H54 (cell line): ENCODE measurements around the gene SF3B3.
"Not testable (repeated sequence)": the region's sequence is repeated elsewhere in the genome, so short reads cannot be mapped to it uniquely, and the experiment has no call there.

Experiments used
- DNase-seq: peaks from one replicate; pipeline ENCODE4 v3.0.0; 2011; ENCODE audit warnings: low spot score, mixed read lengths; ENCODE audit not compliant: insufficient read length
- FAIRE-seq: peaks from 3 replicates; lab custom pipeline; 2011; peaks lifted over from hg19 to GRCh38; lab: Jason Lieb, UNC
- POLR2A ChIP-seq: IDR thresholded peaks from 2 replicates; pipeline ENCODE4 v1.6.1; 2011; ENCODE audit warnings: low read depth, mild to moderate bottlenecking, low read length

SF3B3 gene

DNA sequence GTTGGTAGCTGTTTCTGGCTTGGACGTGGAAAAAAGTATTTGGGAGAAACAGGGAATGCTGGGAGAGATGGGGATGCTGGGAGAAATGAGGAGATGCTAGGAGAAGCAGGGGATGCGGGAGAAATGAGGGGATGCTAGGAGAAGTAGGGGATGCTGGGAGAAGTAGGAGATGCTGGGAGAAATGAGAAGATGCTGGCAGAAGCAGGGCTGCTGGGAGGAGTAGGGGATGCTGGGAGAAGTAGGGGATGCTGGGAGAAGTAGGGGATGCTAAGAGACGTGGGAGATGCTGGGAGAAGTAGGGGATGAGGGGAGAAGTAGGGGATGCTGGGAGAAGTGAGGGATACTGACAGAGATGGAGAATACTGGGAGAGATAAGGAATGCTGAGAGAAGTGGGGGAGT lies 77.1 kb downstream of the SF3B3 start:
- no peak for TF ChIP-seq POLR2A
- FAIRE-seq (no peak), DNase-seq (no peak)

- no peak for DNase-seq
- TF ChIP-seq POLR2A, result no peak
- FAIRE-seq, result no peak
These were observed 78.3 kb downstream of the SF3B3 start for GRCh38 chr16:70601576-70602575.

DNA sequence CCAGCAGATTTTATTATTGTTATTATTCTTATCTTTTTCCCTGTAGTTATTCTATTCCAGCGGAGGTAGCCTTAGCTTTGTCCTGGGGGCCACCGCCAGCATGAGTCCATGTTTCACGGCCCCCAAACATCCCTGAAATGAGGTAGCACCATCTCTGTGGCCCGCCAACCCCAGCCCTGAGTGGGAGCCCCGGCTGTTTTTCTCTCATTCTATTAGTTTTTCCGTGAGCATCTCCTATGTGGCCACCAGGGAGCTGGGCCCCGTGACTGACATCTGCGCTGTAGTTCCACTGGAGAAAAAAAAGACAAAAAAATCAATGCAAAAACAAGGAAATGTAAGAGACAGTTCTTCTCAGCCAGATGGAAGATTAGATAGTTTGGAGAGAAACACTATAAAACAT lies 79.2 kb downstream of the SF3B3 start:
- FAIRE-seq (no peak), DNase-seq (no peak)
- no peak for TF ChIP-seq POLR2A

- DNase-seq, result no peak
- no peak for FAIRE-seq
- no peak for TF ChIP-seq POLR2A
These were observed 81.0 kb downstream of the SF3B3 start for GRCh38 chr16:70604407-70605282.

DNA sequence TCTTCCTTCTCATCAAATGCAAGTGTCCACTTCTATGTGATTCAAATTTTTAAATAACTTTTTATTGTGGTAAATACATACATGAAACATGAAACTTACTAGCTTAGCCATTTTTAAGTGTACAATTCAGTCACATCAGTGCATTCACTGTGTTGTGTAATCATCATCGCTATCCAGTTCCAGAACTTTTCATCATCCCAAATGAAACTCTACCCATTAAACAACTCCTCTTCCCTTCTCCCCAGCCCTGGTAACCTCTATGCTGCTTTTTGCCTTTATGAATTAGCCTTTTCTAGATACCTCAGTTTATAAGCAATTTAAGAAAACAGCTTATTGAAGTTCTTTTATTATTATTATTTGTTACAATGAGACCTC lies 81.7 kb downstream of the SF3B3 start:
- FAIRE-seq (no peak), DNase-seq (no peak)
- TF ChIP-seq POLR2A, result no peak

DNA sequence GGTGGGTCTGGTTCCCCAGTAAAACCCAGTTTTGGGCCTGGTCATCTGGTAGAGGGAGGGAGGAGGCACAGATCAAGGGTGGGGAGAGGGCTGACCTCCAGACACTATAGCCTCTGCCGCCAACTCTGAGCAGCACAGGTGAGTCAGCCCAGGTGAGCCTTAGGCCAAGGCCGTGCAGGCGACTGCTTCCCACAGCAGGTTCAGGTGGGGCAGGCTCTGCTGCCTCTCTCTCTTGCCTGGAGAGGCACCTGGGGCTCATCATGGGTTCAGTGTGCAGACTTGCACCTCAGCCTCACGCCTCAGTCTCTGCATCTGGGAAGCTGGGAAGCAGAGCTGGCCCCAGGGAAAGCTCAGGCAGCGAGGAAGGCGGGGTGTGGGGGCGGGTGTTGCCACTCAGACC lies 84.9 kb downstream of the SF3B3 start:
- FAIRE-seq (no peak), DNase-seq (no peak)
- TF ChIP-seq POLR2A, result no peak

GRCh38 chr16:70610273-70611223 lies 86.9 kb downstream of the SF3B3 start:
- no peak for FAIRE-seq
- no peak for DNase-seq
- no peak for TF ChIP-seq POLR2A

DNA sequence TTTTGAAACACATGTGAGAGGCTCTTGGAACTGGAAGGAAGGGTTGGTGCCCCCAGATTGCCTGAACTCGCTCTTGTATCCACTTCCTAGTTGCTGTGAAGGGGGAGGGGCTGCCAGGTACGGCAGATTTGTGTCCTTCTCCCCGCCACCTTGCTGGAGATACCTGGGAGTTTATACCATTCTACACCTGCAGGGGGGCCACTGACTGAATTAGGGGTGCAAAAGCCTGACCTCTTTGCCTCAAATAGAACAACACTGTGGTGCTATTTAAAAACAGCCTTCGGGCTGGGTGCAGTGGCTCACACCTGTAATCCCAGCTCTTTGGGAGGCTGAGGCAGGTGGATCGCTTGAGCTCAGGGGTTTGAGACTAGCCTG lies 87.6 kb downstream of the SF3B3 start:
- TF ChIP-seq POLR2A, result no peak
- DNase-seq, result no peak
- no peak for FAIRE-seq

DNA sequence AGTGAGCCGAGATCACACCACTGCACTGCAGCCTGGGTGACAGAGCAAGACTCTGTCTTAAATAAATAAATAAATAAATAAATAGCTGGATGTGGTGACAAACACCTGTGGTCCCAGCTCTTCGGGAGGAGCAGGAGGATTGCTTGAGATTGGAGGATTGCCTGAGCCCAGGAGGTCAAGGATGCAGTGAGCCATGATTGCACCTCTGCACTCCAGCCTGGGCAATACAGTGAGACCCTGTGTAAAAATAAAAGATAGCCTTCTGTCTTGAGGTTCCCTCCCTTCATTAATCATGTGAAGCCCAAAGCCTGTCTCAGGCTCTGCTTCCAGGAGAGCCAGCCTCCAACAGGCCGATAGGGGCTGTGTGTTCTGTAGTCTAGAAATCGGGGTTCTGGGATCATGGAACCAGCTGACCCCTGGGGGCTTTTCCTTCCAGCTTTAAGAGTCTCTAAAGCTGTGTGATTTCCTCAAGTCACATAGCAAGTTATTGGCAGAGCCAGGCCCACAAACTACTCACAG lies 88.2 kb downstream of the SF3B3 start:
- TF ChIP-seq POLR2A, result no peak
- DNase-seq (no peak), FAIRE-seq (no peak)

GRCh38 chr16:70612931-70613330 lies 89.3 kb downstream of the SF3B3 start:
- DNase-seq (no peak), FAIRE-seq (no peak)
- TF ChIP-seq POLR2A, result no peak

GRCh38 chr16:70614208-70614951 lies 90.8 kb downstream of the SF3B3 start:
- FAIRE-seq (no peak), DNase-seq (no peak)
- no peak for TF ChIP-seq POLR2A

GRCh38 chr16:70615945-70616344 lies 92.3 kb downstream of the SF3B3 start:
- no peak for TF ChIP-seq POLR2A
- no peak for FAIRE-seq
- no peak for DNase-seq

GRCh38 chr16:70621864-70622263 lies 98.2 kb downstream of the SF3B3 start:
- DNase-seq, result not testable (repeated sequence)

More at GRCh38 chr16:70621864-70622263, 98.2 kb downstream of the SF3B3 start:
- FAIRE-seq, result not testable (repeated sequence)
